ENCODE results near the gene FLVCR1. TPM values are rescaled to one million over a fixed set of nuclear protein-coding genes. Genes with fewer than 3 reads are reported as not detected.

FLVCR1 gene
- total and polyA plus RNA-seq, 9 of the 15 experiments (the other 6 are each of a cell fraction or from before 2014, with no cell fraction given): 5.2 to 18.0 (median 12.5) TPM

DNA sequence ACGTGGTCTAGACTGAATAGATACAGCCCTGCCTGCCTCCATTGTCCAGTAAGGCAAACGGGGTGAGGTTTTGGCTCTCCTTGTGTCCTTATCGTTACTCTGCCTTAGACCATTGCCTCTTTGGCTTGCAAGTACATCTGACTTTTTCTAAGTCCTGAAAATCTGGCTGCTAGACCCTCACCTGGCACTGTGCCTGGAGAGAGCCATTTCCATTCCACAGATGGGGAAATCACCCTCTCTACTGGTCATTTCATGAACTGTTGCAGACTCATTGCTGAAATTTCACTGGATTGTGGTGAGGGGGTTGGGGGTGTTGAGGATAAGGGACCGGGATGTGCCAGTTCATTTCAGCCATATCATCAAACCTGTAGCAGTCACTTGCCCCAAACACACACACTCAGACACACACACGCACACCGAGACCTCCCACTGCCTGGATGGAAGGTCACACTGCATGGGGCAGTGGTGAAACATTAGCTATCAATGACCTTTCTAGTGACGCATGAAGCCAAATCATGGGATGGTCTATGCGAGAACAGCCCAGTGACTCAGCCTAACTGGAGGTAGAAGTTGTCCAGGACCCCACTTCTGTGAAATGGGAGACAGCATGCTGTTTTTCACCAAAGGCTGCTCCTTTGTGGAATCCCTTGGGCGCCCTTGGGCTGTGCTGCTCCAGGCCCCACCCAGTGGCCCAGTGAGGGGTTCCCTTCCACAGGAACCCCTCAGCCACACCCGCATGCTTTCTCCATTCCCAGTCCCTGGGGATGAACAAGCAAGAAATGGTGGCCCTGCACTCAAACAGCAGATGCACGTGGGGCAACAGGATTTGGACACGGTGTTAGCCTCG, 57.4 kb downstream of the FLVCR1 start (continued):
- TF ChIP-seq, protein P1, sequence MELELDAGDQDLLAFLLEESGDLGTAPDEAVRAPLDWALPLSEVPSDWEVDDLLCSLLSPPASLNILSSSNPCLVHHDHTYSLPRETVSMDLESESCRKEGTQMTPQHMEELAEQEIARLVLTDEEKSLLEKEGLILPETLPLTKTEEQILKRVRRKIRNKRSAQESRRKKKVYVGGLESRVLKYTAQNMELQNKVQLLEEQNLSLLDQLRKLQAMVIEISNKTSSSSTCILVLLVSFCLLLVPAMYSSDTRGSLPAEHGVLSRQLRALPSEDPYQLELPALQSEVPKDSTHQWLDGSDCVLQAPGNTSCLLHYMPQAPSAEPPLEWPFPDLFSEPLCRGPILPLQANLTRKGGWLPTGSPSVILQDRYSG (tag; conservative IDR thresholded peaks at IDR 0.05; ENCODE audit: low read depth): no peak
- TF ChIP-seq CEBPB (tag; IDR thresholded peaks at IDR 0.05) (peak; percentile 48), POLR2G (IDR thresholded peaks at IDR 0.05; ENCODE audit: low read depth, low read length) (no peak), NBN (IDR thresholded peaks at IDR 0.05; ENCODE audit: low read depth) (peak; percentile 31; the same call in 1 of the 2 replicates), MECOM (CRISPR knock-in tag; IDR thresholded peaks at IDR 0.05) (no peak), NCOA1 (IDR thresholded peaks at IDR 0.05; ENCODE audit: low read depth) (no peak), ZNF764 (CRISPR knock-in tag; IDR thresholded peaks at IDR 0.05; ENCODE audit: low read depth) (no peak), GTF2F1 (IDR thresholded peaks at IDR 0.05; ENCODE audit: low read depth, low read length) (no peak), ZNF75A (CRISPR knock-in tag; IDR thresholded peaks at IDR 0.05) (no peak), ZNF551 (CRISPR knock-in tag; IDR thresholded peaks at IDR 0.05) (no peak), SLC30A9 (CRISPR knock-in tag; IDR thresholded peaks at IDR 0.05) (no peak), KAT2B (IDR thresholded peaks at IDR 0.05; ENCODE audit: low read depth, low read length) (no peak), POU5F1 (IDR thresholded peaks at IDR 0.05; ENCODE audit: borderline replicate concordance, low read depth, low read length, partially characterized antibody) (no peak), NFE2 (IDR thresholded peaks at IDR 0.05; ENCODE audit: low read depth) (peak; percentile 38; the same call in 1 of the 2 replicates), COPS2 (conservative IDR thresholded peaks at IDR 0.05) (no peak), NFIC (IDR thresholded peaks at IDR 0.05) (peak; percentile 99), TCF3 (CRISPR knock-in tag; IDR thresholded peaks at IDR 0.05) (peak; percentile 18; the same call in 1 of the 2 replicates), C11orf30 (IDR thresholded peaks at IDR 0.05; ENCODE audit: low read depth) (peak; percentile 24; the same call in 1 of the 2 replicates), XRCC4 (IDR thresholded peaks at IDR 0.05; ENCODE audit: extremely low read depth, insufficient read depth, insufficient read length) (no peak), ZNF232 (CRISPR knock-in tag; IDR thresholded peaks at IDR 0.05) (no peak)
- TF ChIP-seq, protein P2, sequence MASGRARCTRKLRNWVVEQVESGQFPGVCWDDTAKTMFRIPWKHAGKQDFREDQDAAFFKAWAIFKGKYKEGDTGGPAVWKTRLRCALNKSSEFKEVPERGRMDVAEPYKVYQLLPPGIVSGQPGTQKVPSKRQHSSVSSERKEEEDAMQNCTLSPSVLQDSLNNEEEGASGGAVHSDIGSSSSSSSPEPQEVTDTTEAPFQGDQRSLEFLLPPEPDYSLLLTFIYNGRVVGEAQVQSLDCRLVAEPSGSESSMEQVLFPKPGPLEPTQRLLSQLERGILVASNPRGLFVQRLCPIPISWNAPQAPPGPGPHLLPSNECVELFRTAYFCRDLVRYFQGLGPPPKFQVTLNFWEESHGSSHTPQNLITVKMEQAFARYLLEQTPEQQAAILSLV (tag; IDR thresholded peaks at IDR 0.05): no peak; the same call in 1 of the 2 replicates
- TF ChIP-seq, protein P3, sequence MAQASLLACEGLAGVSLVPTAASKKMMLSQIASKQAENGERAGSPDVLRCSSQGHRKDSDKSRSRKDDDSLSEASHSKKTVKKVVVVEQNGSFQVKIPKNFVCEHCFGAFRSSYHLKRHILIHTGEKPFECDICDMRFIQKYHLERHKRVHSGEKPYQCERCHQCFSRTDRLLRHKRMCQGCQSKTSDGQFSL (CRISPR knock-in tag; IDR thresholded peaks at IDR 0.05): peak; percentile 39; the same call in 1 of the 2 replicates
- TF ChIP-seq, protein P3 (tag; IDR thresholded peaks at IDR 0.05): no peak
- TF ChIP-seq, protein P4, sequence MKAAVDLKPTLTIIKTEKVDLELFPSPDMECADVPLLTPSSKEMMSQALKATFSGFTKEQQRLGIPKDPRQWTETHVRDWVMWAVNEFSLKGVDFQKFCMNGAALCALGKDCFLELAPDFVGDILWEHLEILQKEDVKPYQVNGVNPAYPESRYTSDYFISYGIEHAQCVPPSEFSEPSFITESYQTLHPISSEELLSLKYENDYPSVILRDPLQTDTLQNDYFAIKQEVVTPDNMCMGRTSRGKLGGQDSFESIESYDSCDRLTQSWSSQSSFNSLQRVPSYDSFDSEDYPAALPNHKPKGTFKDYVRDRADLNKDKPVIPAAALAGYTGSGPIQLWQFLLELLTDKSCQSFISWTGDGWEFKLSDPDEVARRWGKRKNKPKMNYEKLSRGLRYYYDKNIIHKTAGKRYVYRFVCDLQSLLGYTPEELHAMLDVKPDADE (conservative IDR thresholded peaks at IDR 0.05; ENCODE audit: control insufficient read depth, low read depth, low read length): no peak
